ENCODE results near the gene CMTR2.

DNA sequence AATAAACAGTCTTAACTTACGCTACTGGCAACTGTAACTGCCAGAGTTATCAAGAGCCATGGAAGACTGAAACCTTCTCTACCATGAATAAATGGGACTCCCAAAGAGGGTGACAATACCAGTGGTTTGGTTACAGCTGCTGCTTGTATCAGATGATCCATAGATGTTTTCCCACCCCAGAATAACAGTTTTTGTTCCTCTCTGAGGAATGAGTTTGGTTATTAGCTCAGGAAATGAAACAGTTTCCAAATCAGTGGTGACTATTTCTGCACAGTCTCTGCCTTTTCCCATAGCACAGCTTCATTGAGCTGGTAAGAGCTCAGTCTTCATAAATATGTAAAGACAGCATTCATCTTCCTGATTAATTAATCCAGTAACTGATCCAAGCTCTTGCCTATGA, 44.7 kb downstream of the CMTR2 start:
- TF ChIP-seq, protein P1, sequence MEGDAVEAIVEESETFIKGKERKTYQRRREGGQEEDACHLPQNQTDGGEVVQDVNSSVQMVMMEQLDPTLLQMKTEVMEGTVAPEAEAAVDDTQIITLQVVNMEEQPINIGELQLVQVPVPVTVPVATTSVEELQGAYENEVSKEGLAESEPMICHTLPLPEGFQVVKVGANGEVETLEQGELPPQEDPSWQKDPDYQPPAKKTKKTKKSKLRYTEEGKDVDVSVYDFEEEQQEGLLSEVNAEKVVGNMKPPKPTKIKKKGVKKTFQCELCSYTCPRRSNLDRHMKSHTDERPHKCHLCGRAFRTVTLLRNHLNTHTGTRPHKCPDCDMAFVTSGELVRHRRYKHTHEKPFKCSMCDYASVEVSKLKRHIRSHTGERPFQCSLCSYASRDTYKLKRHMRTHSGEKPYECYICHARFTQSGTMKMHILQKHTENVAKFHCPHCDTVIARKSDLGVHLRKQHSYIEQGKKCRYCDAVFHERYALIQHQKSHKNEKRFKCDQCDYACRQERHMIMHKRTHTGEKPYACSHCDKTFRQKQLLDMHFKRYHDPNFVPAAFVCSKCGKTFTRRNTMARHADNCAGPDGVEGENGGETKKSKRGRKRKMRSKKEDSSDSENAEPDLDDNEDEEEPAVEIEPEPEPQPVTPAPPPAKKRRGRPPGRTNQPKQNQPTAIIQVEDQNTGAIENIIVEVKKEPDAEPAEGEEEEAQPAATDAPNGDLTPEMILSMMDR (conservative IDR thresholded peaks at IDR 0.05; ENCODE audit: low read depth in 2 of 2): no peak
- TF ChIP-seq POLR2AphosphoS5 (IDR thresholded peaks at IDR 0.05; ENCODE audit: low read depth) (no peak), ZNF114 (CRISPR knock-in tag; IDR thresholded peaks at IDR 0.05) (no peak), ZNF331 (CRISPR knock-in tag; IDR thresholded peaks at IDR 0.05; ENCODE audit: low read depth) (no peak), CREB1 (CRISPR knock-in tag; IDR thresholded peaks at IDR 0.05; ENCODE audit: low read depth) (no peak), EZH2 (IDR thresholded peaks at IDR 0.05; ENCODE audit: low read depth, unreplicated experiment) (no peak)
- TF ChIP-seq, protein P2, sequence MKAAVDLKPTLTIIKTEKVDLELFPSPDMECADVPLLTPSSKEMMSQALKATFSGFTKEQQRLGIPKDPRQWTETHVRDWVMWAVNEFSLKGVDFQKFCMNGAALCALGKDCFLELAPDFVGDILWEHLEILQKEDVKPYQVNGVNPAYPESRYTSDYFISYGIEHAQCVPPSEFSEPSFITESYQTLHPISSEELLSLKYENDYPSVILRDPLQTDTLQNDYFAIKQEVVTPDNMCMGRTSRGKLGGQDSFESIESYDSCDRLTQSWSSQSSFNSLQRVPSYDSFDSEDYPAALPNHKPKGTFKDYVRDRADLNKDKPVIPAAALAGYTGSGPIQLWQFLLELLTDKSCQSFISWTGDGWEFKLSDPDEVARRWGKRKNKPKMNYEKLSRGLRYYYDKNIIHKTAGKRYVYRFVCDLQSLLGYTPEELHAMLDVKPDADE (IDR thresholded peaks at IDR 0.05): no peak
- TF ChIP-seq, protein P3, sequence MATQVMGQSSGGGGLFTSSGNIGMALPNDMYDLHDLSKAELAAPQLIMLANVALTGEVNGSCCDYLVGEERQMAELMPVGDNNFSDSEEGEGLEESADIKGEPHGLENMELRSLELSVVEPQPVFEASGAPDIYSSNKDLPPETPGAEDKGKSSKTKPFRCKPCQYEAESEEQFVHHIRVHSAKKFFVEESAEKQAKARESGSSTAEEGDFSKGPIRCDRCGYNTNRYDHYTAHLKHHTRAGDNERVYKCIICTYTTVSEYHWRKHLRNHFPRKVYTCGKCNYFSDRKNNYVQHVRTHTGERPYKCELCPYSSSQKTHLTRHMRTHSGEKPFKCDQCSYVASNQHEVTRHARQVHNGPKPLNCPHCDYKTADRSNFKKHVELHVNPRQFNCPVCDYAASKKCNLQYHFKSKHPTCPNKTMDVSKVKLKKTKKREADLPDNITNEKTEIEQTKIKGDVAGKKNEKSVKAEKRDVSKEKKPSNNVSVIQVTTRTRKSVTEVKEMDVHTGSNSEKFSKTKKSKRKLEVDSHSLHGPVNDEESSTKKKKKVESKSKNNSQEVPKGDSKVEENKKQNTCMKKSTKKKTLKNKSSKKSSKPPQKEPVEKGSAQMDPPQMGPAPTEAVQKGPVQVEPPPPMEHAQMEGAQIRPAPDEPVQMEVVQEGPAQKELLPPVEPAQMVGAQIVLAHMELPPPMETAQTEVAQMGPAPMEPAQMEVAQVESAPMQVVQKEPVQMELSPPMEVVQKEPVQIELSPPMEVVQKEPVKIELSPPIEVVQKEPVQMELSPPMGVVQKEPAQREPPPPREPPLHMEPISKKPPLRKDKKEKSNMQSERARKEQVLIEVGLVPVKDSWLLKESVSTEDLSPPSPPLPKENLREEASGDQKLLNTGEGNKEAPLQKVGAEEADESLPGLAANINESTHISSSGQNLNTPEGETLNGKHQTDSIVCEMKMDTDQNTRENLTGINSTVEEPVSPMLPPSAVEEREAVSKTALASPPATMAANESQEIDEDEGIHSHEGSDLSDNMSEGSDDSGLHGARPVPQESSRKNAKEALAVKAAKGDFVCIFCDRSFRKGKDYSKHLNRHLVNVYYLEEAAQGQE (IDR thresholded peaks at IDR 0.05; ENCODE audit: unreplicated experiment): no peak
